Fibroblast of lung (primary cell): ENCODE results near the gene EVPL. TPM values are rescaled to one million over a fixed set of nuclear protein-coding genes. Genes with fewer than 3 reads are reported as not detected.
"Not testable (repeated sequence)": the region's sequence is repeated elsewhere in the genome, so short reads cannot be mapped to it uniquely, and the experiment has no call there.

Source experiments
- DNase-seq, 2 donors: peaks; one replicate each; pipeline versions ENCODE4 v3.0.0 to v3.0.0-alpha.2; 2010; ENCODE audit warnings: low read depth in 2 of 2
- H2AFZ ChIP-seq: 2 replicates; pipeline ENCODE4 v1.5.1; 2012; ENCODE audit warnings: low read length, control low read depth, inconsistent platforms
- H3K27ac ChIP-seq: 2 replicates; pipeline ENCODE4 v1.5.1; 2011; ENCODE audit warnings: low read length, control low read depth; ENCODE audit not compliant: insufficient read depth
- H3K27me3 ChIP-seq: 2 replicates; pipeline ENCODE4 v1.5.1; 2011; ENCODE audit warnings: mild to moderate bottlenecking, low read length; ENCODE audit not compliant: control insufficient read depth, insufficient read depth
- H3K36me3 ChIP-seq: 2 replicates; pipeline ENCODE4 v1.5.1; 2011; ENCODE audit warnings: low read length; ENCODE audit not compliant: control insufficient read depth, insufficient read depth
- H3K4me1 ChIP-seq: 2 replicates; pipeline ENCODE4 v1.5.1; 2011; ENCODE audit warnings: low read length; ENCODE audit not compliant: control insufficient read depth, insufficient read depth; ENCODE audit errors: extremely low read depth
- H3K4me2 ChIP-seq: 2 replicates; pipeline ENCODE4 v1.5.1; 2011; ENCODE audit warnings: low read length, control low read depth; ENCODE audit not compliant: insufficient read depth; ENCODE audit errors: extremely low read depth
- H3K4me3 ChIP-seq, 4 experiments: fragments of 200-600 bp in 1 of 4; sonication (generic) in 1 of 4; replicated peaks in 1 of 4; 2 replicates each; pipeline ENCODE4 v1.5.1; 2011 to 2016; ENCODE audit warnings: low read length in 4 of 4, low read depth in 3 of 4, mild to moderate bottlenecking in 3 of 4, control low read depth in 2 of 4, inconsistent platforms in 1 of 4, mixed read lengths in 1 of 4; ENCODE audit not compliant: insufficient read depth in 1 of 4; ENCODE audit errors: control extremely low read depth in 1 of 4
- H3K79me2 ChIP-seq: 2 replicates; pipeline ENCODE4 v1.5.1; 2012; ENCODE audit warnings: mild to moderate bottlenecking, low read length, inconsistent platforms; ENCODE audit not compliant: control insufficient read depth, insufficient read depth
- H3K9ac ChIP-seq: 2 replicates; pipeline ENCODE4 v1.5.1; 2011; ENCODE audit warnings: mild to moderate bottlenecking, low read length, control low read depth; ENCODE audit not compliant: insufficient read depth
- H3K9me3 ChIP-seq: 2 replicates; pipeline ENCODE4 v1.5.1; 2012; ENCODE audit warnings: low read depth, low read length; ENCODE audit not compliant: control insufficient read depth, insufficient read depth
- H4K20me1 ChIP-seq: 2 replicates; pipeline ENCODE4 v1.5.1; 2011; ENCODE audit warnings: low read length; ENCODE audit not compliant: control insufficient read depth, insufficient read depth; ENCODE audit errors: extremely low read depth
- CTCF ChIP-seq, 2 donors: IDR thresholded peaks in 1 of 2; conservative IDR thresholded peaks in 1 of 2; 1 replicate in 1 of 2; 2 replicates in 1 of 2; pipeline ENCODE4 v1.5.1; 2011 to 2012; ENCODE audit warnings: low read length in 2 of 2, control low read depth in 1 of 2, inconsistent platforms in 1 of 2, low read depth in 1 of 2, mild to moderate bottlenecking in 1 of 2
- EZH2 ChIP-seq: IDR thresholded peaks from 2 replicates; pipeline ENCODE4 v1.5.1; 2012; ENCODE audit warnings: low read length, control low read depth, mild to moderate bottlenecking; ENCODE audit errors: missing control alignments
- polyA plus RNA-seq, 2 donors: library from polyadenylated mRNA; depleted of rRNA in 1 of 2; stranded (reverse) in 1 of 2; unstranded in 1 of 2; fragments of >200 nt; gene quantifications; 2 replicates each; pipeline ENCODE4 v1.2.1, GENCODE V29; 2011 to 2012; ENCODE audit warnings: missing spikeins in 1 of 2
- total RNA-seq: library from RNA; depleted of rRNA; stranded (reverse); fragments of >200 nt; gene quantifications from 2 replicates; pipeline ENCODE4 v1.2.1, GENCODE V29; 2014

Gene EVPL
- total and polyA plus RNA-seq, 2 donors (not counting 1 experiment from before 2014, with no cell fraction given): not detected

- H3K27me3 ChIP-seq: no peaks in the 10 kb centered on the region
- H3K4me2 ChIP-seq: no peak overlapping the region
- TF ChIP-seq EZH2: no peak
- no peak for TF ChIP-seq CTCF (conservative IDR thresholded peaks at IDR 0.05 in 1 of 2, IDR thresholded peaks at IDR 0.05 in 1 of 2; ENCODE audit: low read depth in 1 of 2, low read length in 2 of 2)
- H3K9me3 ChIP-seq: no peaks in the 10 kb centered on the region
- no peaks in the 10 kb centered on the region for H3K36me3 ChIP-seq
- no peak overlapping the region for H3K27ac ChIP-seq
- no peak for DNase-seq
- no peaks in the 10 kb centered on the region for H3K79me2 ChIP-seq
- no peaks in the 10 kb centered on the region for H4K20me1 ChIP-seq
- no peaks in the 10 kb centered on the region for H3K4me1 ChIP-seq
- H3K9ac ChIP-seq: no peak overlapping the region
- H3K4me3 ChIP-seq: no peak overlapping the region
- no peak overlapping the region for H2AFZ ChIP-seq
Observed at GRCh38 chr17:75970626-75971025, 56.5 kb downstream of the EVPL start.

- H3K9me3 ChIP-seq: no peaks in the 10 kb centered on the region
- H3K9ac ChIP-seq: no peak overlapping the region
- no peak overlapping the region for H3K4me2 ChIP-seq
- no peak overlapping the region for H2AFZ ChIP-seq
- H3K27me3 ChIP-seq: no peaks in the 10 kb centered on the region
- no peak overlapping the region for H3K4me3 ChIP-seq
- H4K20me1 ChIP-seq: no peaks in the 10 kb centered on the region
- no peaks in the 10 kb centered on the region for H3K36me3 ChIP-seq
- H3K4me1 ChIP-seq: no peaks in the 10 kb centered on the region
- TF ChIP-seq CTCF (conservative IDR thresholded peaks at IDR 0.05 in 1 of 2, IDR thresholded peaks at IDR 0.05 in 1 of 2; ENCODE audit: low read depth in 1 of 2, low read length in 2 of 2): no peak
- no peak for TF ChIP-seq EZH2
- no peak for DNase-seq
- H3K27ac ChIP-seq: no peak overlapping the region
- no peaks in the 10 kb centered on the region for H3K79me2 ChIP-seq
Observed at GRCh38 chr17:75970011-75970523, 57.0 kb downstream of the EVPL start.

GRCh38 chr17:75969044-75969443, 58.1 kb downstream of the EVPL start:
- H3K27me3 ChIP-seq, H3K27ac ChIP-seq, H3K4me1 ChIP-seq, H3K4me2 ChIP-seq, H3K36me3 ChIP-seq, H3K9me3 ChIP-seq, H3K9ac ChIP-seq, H2AFZ ChIP-seq, H4K20me1 ChIP-seq, H3K4me3 ChIP-seq, H3K79me2 ChIP-seq, DNase-seq: not testable (repeated sequence)
